Measurements from ENCODE around the gene SMIM17. TPM values are rescaled to one million over a fixed set of nuclear protein-coding genes. Genes with fewer than 3 reads are reported as not detected.
A peak's percentile ranks its signal among the peaks of the same experiment; 100 is the strongest.

The SMIM17 gene
- total RNA-seq, 2 donors from 2014 or later = not detected

GRCh38 chr19:56625708-56626107 is 17.3 kb upstream of the SMIM17 start:
- TF ChIP-seq CTCF (IDR thresholded peaks at IDR 0.05) = no peak
- H3K36me3 ChIP-seq = peaks cover 30% of the 10 kb centered on the region
- H3K4me3 ChIP-seq = no peak overlapping the region
- no peak overlapping the region for H3K27ac ChIP-seq
- H3K9me3 ChIP-seq = peaks cover 0 to 16% of the 10 kb centered on the region in 2 donors
- H3K4me1 ChIP-seq = no peaks in the 10 kb centered on the region
- DNase-seq (ENCODE audit: low spot score) = no peak
- H3K27me3 ChIP-seq = no peaks in the 10 kb centered on the region

GRCh38 chr19:56633021-56633420 is 9.9 kb upstream of the SMIM17 start:
- Histone ChIP-seq H3K27me3 (no peaks in the 10 kb centered on the region), H3K27ac (no peak overlapping the region), H3K4me3 (no peak overlapping the region), H3K36me3 (no peaks in the 10 kb centered on the region), H3K9me3 (peaks cover 0 to 30% of the 10 kb centered on the region in 2 donors), H3K4me1 (no peaks in the 10 kb centered on the region)
- no peak for TF ChIP-seq CTCF (IDR thresholded peaks at IDR 0.05)
- DNase-seq (ENCODE audit: low spot score) = no peak

- no peak for TF ChIP-seq CTCF (IDR thresholded peaks at IDR 0.05)
- Histone ChIP-seq H3K9me3 (peaks cover 0 to 13% of the 10 kb centered on the region in 2 donors), H3K4me1 (no peaks in the 10 kb centered on the region), H3K36me3 (no peaks in the 10 kb centered on the region), H3K27me3 (peaks cover 0 to 3% of the 10 kb centered on the region in 2 donors), H3K4me3 (no peak overlapping the region), H3K27ac (no peak overlapping the region)
- DNase-seq (ENCODE audit: low spot score) = peak; percentile 59
These were observed 4.9 kb upstream of the SMIM17 start for GRCh38 chr19:56637976-56638555.

GRCh38 chr19:56639217-56639616 is 3.7 kb upstream of the SMIM17 start:
- no peaks in the 10 kb centered on the region for H3K4me1 ChIP-seq
- no peak for TF ChIP-seq CTCF (IDR thresholded peaks at IDR 0.05)
- no peak overlapping the region for H3K4me3 ChIP-seq
- H3K9me3 ChIP-seq = peaks cover 0 to 2% of the 10 kb centered on the region in 2 donors
- peaks cover 0 to 10% of the 10 kb centered on the region in 2 donors for H3K27me3 ChIP-seq
- no peaks in the 10 kb centered on the region for H3K36me3 ChIP-seq
- DNase-seq (ENCODE audit: low spot score) = no peak
- H3K27ac ChIP-seq = no peak overlapping the region

- Histone ChIP-seq H3K4me3 (no peak overlapping the region), H3K27ac (no peak overlapping the region), H3K9me3 (peaks cover 3% of the 10 kb centered on the region in 2 donors), H3K36me3 (no peaks in the 10 kb centered on the region), H3K4me1 (no peaks in the 10 kb centered on the region), H3K27me3 (peaks cover 0 to 10% of the 10 kb centered on the region in 2 donors)
- DNase-seq (ENCODE audit: low spot score) = no peak
- no peak for TF ChIP-seq CTCF (IDR thresholded peaks at IDR 0.05)
These were observed 549 bp downstream of the SMIM17 start for GRCh38 chr19:56643460-56643955.

GRCh38 chr19:56654151-56654550 is 11.2 kb downstream of the SMIM17 start:
- H3K27me3 ChIP-seq = no peaks in the 10 kb centered on the region
- no peaks in the 10 kb centered on the region for H3K4me1 ChIP-seq
- no peak overlapping the region for H3K27ac ChIP-seq
- no peak for DNase-seq (ENCODE audit: low spot score)
- no peaks in the 10 kb centered on the region for H3K36me3 ChIP-seq
- no peak overlapping the region for H3K4me3 ChIP-seq
- H3K9me3 ChIP-seq = no peaks in the 10 kb centered on the region
- TF ChIP-seq CTCF (IDR thresholded peaks at IDR 0.05) = no peak

Data from right atrium auricular region (tissue), 2 donors.